ENCODE data around the gene C2CD3. TPM values are rescaled to one million over a fixed set of nuclear protein-coding genes. Genes with fewer than 3 reads are reported as not detected.
A peak's percentile ranks its signal among the peaks of the same experiment; 100 is the strongest.

C2CD3 gene
- total and polyA plus RNA-seq, 9 of the 15 experiments (the other 6 are each of a cell fraction or from before 2014, with no cell fraction given) = 4.4 to 20.2 (median 15.4) TPM

DNA sequence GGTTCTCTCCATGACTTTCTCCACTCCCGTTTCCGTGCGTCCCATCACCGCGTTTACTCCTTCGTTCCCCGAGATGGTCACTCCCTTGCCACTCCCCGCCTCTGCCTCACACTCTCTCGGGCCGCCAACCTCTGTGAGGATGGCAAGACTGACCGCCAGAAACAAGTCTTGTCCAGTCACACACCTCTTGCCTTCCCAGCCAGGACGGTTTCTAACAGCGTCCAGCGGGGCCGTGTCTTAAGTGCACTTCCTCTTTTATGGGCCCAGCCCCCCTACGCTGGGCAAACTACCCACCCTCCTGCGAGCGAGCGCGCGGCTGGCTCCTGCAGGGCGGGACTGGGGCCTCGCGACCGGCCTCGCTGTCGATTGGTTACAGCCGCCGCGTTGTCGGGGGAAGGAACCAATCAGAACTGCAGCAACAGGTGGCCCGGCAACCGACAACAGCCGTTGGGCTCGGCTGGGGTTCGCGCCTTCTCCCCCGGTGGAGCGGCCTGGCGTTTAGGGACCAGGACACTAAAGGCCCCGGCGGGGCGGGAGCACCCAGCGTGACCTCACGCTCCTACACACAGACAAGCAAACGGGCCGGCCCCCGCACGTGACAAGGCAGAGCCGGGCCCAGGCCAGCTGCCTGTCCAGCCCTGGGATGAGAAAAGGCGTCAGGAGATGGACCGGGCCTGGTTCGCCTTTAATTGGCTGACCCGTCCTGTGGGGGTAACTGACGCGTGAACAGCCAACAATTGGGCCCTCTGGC is 187.6 kb downstream of the C2CD3 start (continued):
- TF ChIP-seq, protein P1, sequence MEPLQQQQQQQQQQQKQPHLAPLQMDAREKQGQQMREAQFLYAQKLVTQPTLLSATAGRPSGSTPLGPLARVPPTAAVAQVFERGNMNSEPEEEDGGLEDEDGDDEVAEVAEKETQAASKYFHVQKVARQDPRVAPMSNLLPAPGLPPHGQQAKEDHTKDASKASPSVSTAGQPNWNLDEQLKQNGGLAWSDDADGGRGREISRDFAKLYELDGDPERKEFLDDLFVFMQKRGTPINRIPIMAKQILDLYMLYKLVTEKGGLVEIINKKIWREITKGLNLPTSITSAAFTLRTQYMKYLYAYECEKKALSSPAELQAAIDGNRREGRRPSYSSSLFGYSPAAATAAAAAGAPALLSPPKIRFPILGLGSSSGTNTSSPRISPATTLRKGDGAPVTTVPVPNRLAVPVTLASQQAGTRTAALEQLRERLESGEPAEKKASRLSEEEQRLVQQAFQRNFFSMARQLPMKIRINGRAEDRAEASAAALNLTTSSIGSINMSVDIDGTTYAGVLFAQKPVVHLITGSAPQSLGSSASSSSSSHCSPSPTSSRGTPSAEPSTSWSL (CRISPR knock-in tag; IDR thresholded peaks at IDR 0.05; ENCODE audit: borderline replicate concordance) = 0 out of 2 replicates have a peak, but pooled peaks have one; percentile 45
- peak; percentile 38 for TF ChIP-seq TAF1 (IDR thresholded peaks at IDR 0.05; ENCODE audit: control insufficient read depth, extremely low read depth, insufficient read depth, low read length, severe bottlenecking)
- TF ChIP-seq, protein P2, sequence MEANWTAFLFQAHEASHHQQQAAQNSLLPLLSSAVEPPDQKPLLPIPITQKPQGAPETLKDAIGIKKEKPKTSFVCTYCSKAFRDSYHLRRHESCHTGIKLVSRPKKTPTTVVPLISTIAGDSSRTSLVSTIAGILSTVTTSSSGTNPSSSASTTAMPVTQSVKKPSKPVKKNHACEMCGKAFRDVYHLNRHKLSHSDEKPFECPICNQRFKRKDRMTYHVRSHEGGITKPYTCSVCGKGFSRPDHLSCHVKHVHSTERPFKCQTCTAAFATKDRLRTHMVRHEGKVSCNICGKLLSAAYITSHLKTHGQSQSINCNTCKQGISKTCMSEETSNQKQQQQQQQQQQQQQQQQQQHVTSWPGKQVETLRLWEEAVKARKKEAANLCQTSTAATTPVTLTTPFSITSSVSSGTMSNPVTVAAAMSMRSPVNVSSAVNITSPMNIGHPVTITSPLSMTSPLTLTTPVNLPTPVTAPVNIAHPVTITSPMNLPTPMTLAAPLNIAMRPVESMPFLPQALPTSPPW (CRISPR knock-in tag; IDR thresholded peaks at IDR 0.05) = peak; percentile 95
- TF ChIP-seq, protein P3, sequence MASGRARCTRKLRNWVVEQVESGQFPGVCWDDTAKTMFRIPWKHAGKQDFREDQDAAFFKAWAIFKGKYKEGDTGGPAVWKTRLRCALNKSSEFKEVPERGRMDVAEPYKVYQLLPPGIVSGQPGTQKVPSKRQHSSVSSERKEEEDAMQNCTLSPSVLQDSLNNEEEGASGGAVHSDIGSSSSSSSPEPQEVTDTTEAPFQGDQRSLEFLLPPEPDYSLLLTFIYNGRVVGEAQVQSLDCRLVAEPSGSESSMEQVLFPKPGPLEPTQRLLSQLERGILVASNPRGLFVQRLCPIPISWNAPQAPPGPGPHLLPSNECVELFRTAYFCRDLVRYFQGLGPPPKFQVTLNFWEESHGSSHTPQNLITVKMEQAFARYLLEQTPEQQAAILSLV (tag; IDR thresholded peaks at IDR 0.05) = no peak
- no peak for TF ChIP-seq TCF7 (IDR thresholded peaks at IDR 0.05; ENCODE audit: borderline replicate concordance)
- TF ChIP-seq, protein P4, sequence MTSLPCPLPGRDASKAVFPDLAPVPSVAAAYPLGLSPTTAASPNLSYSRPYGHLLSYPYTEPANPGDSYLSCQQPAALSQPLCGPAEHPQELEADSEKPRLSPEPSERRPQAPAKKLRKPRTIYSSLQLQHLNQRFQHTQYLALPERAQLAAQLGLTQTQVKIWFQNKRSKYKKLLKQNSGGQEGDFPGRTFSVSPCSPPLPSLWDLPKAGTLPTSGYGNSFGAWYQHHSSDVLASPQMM (CRISPR knock-in tag; IDR thresholded peaks at IDR 0.05) = no peak
- TF ChIP-seq TAF15 (IDR thresholded peaks at IDR 0.05; ENCODE audit: low read depth, low read length) = no peak
- peak; percentile 22; the same call in 1 of the 2 replicates for TF ChIP-seq ZNF263 (CRISPR knock-in tag; IDR thresholded peaks at IDR 0.05; ENCODE audit: borderline replicate concordance)
- peak; percentile 54 for TF ChIP-seq POLR2AphosphoS5 (IDR thresholded peaks at IDR 0.05; ENCODE audit: control insufficient read depth, insufficient read depth, low read depth, low read length)
- TF ChIP-seq E2F1 (CRISPR knock-in tag; IDR thresholded peaks at IDR 0.05) = peak; percentile 98
- TF ChIP-seq ZNF431 (CRISPR knock-in tag; IDR thresholded peaks at IDR 0.05) = peak; percentile 76
- TF ChIP-seq, protein P5, sequence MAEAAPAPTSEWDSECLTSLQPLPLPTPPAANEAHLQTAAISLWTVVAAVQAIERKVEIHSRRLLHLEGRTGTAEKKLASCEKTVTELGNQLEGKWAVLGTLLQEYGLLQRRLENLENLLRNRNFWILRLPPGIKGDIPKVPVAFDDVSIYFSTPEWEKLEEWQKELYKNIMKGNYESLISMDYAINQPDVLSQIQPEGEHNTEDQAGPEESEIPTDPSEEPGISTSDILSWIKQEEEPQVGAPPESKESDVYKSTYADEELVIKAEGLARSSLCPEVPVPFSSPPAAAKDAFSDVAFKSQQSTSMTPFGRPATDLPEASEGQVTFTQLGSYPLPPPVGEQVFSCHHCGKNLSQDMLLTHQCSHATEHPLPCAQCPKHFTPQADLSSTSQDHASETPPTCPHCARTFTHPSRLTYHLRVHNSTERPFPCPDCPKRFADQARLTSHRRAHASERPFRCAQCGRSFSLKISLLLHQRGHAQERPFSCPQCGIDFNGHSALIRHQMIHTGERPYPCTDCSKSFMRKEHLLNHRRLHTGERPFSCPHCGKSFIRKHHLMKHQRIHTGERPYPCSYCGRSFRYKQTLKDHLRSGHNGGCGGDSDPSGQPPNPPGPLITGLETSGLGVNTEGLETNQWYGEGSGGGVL (CRISPR knock-in tag; IDR thresholded peaks at IDR 0.05) = no peak
- TF ChIP-seq MTA1 (IDR thresholded peaks at IDR 0.05; ENCODE audit: borderline replicate concordance) = peak; percentile 58; the same call in 1 of the 2 replicates
- no peak for TF ChIP-seq KAT8 (IDR thresholded peaks at IDR 0.05; ENCODE audit: low read depth)
- peak; percentile 95 for TF ChIP-seq SUPT5H (IDR thresholded peaks at IDR 0.05)
- TF ChIP-seq ZSCAN32 (CRISPR knock-in tag; IDR thresholded peaks at IDR 0.05) = peak; percentile 57; the same call in 1 of the 2 replicates
- TF ChIP-seq ELK1 (CRISPR knock-in tag; IDR thresholded peaks at IDR 0.05) = no peak
- TF ChIP-seq EZH2 (IDR thresholded peaks at IDR 0.05; ENCODE audit: borderline replicate concordance, low read depth, low read length) = no peak
